HUDEP-2 (cell line): Measurements from ENCODE around the gene SLC2A11.
A peak's percentile ranks its signal among the peaks of the same experiment; 100 is the strongest.
"Not testable (repeated sequence)": the region's sequence is repeated elsewhere in the genome, so short reads cannot be mapped to it uniquely, and the experiment has no call there.

ENCODE experiments used
- DNase-seq, 76 experiments: peaks; one replicate each; lab custom pipeline; 2025; ENCODE audit not compliant: unreplicated experiment in 76 of 76; lab: John Stamatoyannopoulos, UW

The SLC2A11 gene

GRCh38 chr22:23904573-23905254, 47.0 kb downstream of the SLC2A11 start:
- no peak for DNase-seq

- DNase-seq = no peak
These were observed 49.0 kb downstream of the SLC2A11 start for GRCh38 chr22:23906641-23907040.

GRCh38 chr22:23907423-23907822, 49.7 kb downstream of the SLC2A11 start:
- DNase-seq = not testable (repeated sequence)

GRCh38 chr22:23908587-23909205, 51.0 kb downstream of the SLC2A11 start:
- no peak for DNase-seq

- no peak for DNase-seq
These were observed 51.7 kb downstream of the SLC2A11 start for GRCh38 chr22:23909296-23909898.

- no peak for DNase-seq
These were observed 53.0 kb downstream of the SLC2A11 start for GRCh38 chr22:23910496-23911190.

- DNase-seq = no peak
These were observed 53.8 kb downstream of the SLC2A11 start for GRCh38 chr22:23911318-23911980.

- DNase-seq = no peak
These were observed 54.7 kb downstream of the SLC2A11 start for GRCh38 chr22:23912293-23912903.

GRCh38 chr22:23913306-23913660, 55.6 kb downstream of the SLC2A11 start:
- no peak for DNase-seq

GRCh38 chr22:23913661-23914353, 56.1 kb downstream of the SLC2A11 start:
- DNase-seq = peak; percentile 47 to 100 (median 99)

- no peak for DNase-seq
These were observed 57.6 kb downstream of the SLC2A11 start for GRCh38 chr22:23915290-23915689.

GRCh38 chr22:23920267-23920611, 62.6 kb downstream of the SLC2A11 start:
- DNase-seq = not testable (repeated sequence)

- DNase-seq = not testable (repeated sequence)
These were observed 64.0 kb downstream of the SLC2A11 start for GRCh38 chr22:23921586-23922201.

- no peak for DNase-seq
These were observed 65.2 kb downstream of the SLC2A11 start for GRCh38 chr22:23922921-23923320.

- DNase-seq = no peak
These were observed 67.4 kb downstream of the SLC2A11 start for GRCh38 chr22:23925020-23925606.

GRCh38 chr22:23926561-23926960, 68.9 kb downstream of the SLC2A11 start:
- no peak for DNase-seq
